Measurements from ENCODE around the gene XPNPEP3.

XPNPEP3 gene

GRCh38 chr22:40951795-40952605 is 95.1 kb downstream of the XPNPEP3 start:
- DNase-seq, result peak; percentile 15

GRCh38 chr22:40953471-40953870 is 96.5 kb downstream of the XPNPEP3 start:
- no peak for DNase-seq

GRCh38 chr22:40954113-40954512 is 97.2 kb downstream of the XPNPEP3 start:
- DNase-seq, result no peak

- no peak for DNase-seq
Observed at GRCh38 chr22:40955571-40955970, 98.6 kb downstream of the XPNPEP3 start.

GRCh38 chr22:40957601-40958000 is 100.7 kb downstream of the XPNPEP3 start:
- DNase-seq, result no peak

GRCh38 chr22:40958299-40958698 is 101.4 kb downstream of the XPNPEP3 start:
- DNase-seq, result no peak

GRCh38 chr22:40960145-40960544 is 103.2 kb downstream of the XPNPEP3 start:
- no peak for DNase-seq

GRCh38 chr22:40965936-40966725 is 109.2 kb downstream of the XPNPEP3 start:
- DNase-seq, result no peak

GRCh38 chr22:40966726-40967085 is 109.8 kb downstream of the XPNPEP3 start:
- DNase-seq, result no peak

GRCh38 chr22:40967111-40967760 is 110.3 kb downstream of the XPNPEP3 start:
- DNase-seq, result no peak

GRCh38 chr22:40972587-40972986 is 115.6 kb downstream of the XPNPEP3 start:
- DNase-seq, result no peak

GRCh38 chr22:40973144-40973543 is 116.2 kb downstream of the XPNPEP3 start:
- no peak for DNase-seq

- DNase-seq, result no peak
Observed at GRCh38 chr22:40975366-40975765, 118.4 kb downstream of the XPNPEP3 start.

- no peak for DNase-seq
Observed at GRCh38 chr22:40976866-40977700, 120.1 kb downstream of the XPNPEP3 start.

- DNase-seq, result no peak
Observed at GRCh38 chr22:40979198-40979597, 122.2 kb downstream of the XPNPEP3 start.

GRCh38 chr22:40979871-40980270 is 122.9 kb downstream of the XPNPEP3 start:
- DNase-seq, result no peak

Measured in kidney glomerular epithelial cell (primary cell).